Transverse colon (tissue), 4 donors: ENCODE measurements around the gene ADIPOR1.

ENCODE experiments used
- CTCF ChIP-seq, 5 experiments: fragments of 200-600 bp in 3 of 5; fragments of 450-650 bp in 2 of 5; sonication (generic) in 3 of 5; IDR thresholded peaks; 1 replicate in 2 of 5; 2 replicates in 3 of 5; pipeline ENCODE4 v1.5.1; 2016 to 2017; ENCODE audit warnings: antibody characterized with exemption in 5 of 5, inconsistent platforms in 3 of 5, mild to moderate bottlenecking in 2 of 5, moderate library complexity in 1 of 5
- EP300 ChIP-seq: sonication (generic); formaldehyde crosslinking; IDR thresholded peaks from one replicate; pipeline ENCODE4 v1.6.1; 2017; ENCODE audit warnings: antibody characterized with exemption, low read depth
- POLR2A ChIP-seq: fragments of 450-650 bp; IDR thresholded peaks from one replicate; pipeline ENCODE4 v1.6.1; 2016; ENCODE audit warnings: antibody characterized with exemption, mild to moderate bottlenecking, moderate library complexity
- POLR2AphosphoS5 ChIP-seq, 3 donors: sonication (generic); formaldehyde crosslinking; IDR thresholded peaks; one replicate each; pipeline ENCODE4 v1.6.1; 2016; ENCODE audit warnings: antibody characterized with exemption in 3 of 3

- no peak for TF ChIP-seq CTCF (IDR thresholded peaks at IDR 0.05)
- TF ChIP-seq EP300 = no peak
- TF ChIP-seq POLR2AphosphoS5 (IDR thresholded peaks at IDR 0.05) = no peak
- TF ChIP-seq POLR2A = no peak
Measured at GRCh38 chr1:202919615-202920014, 38.5 kb downstream of the ADIPOR1 start.
